Astrocyte (in vitro differentiated cells and primary cell): ENCODE results near the gene SMAD3. TPM values are rescaled to one million over a fixed set of nuclear protein-coding genes. Genes with fewer than 3 reads are reported as not detected.
A peak's percentile ranks its signal among the peaks of the same experiment; 100 is the strongest.

ENCODE experiments used
- DNase-seq: peaks from one replicate; pipeline ENCODE4 v3.0.0-alpha.2; 2010; ENCODE audit warnings: low read depth
- FAIRE-seq: peaks from 2 replicates; lab custom pipeline; 2011; peaks lifted over from hg19 to GRCh38; lab: Jason Lieb, UNC
- H2AFZ ChIP-seq: 2 replicates; pipeline ENCODE4 v1.6.0; 2012; ENCODE audit warnings: low read depth, low read length, inconsistent platforms
- H3K27ac ChIP-seq: 2 replicates; pipeline ENCODE4 v1.5.1; 2011; ENCODE audit warnings: low read depth, low read length, inconsistent platforms
- H3K27me3 ChIP-seq: 2 replicates; pipeline ENCODE4 v1.6.0; 2011; ENCODE audit warnings: low read length, inconsistent platforms; ENCODE audit not compliant: insufficient read depth
- H3K36me3 ChIP-seq: 2 replicates; pipeline ENCODE4 v1.5.1; 2011; ENCODE audit warnings: low read length, inconsistent platforms; ENCODE audit not compliant: insufficient read depth
- H3K4me1 ChIP-seq: 2 replicates; pipeline ENCODE4 v1.5.1; 2011; ENCODE audit warnings: low read length, inconsistent platforms; ENCODE audit not compliant: insufficient read depth
- H3K4me2 ChIP-seq: 2 replicates; pipeline ENCODE4 v1.6.0; 2012; ENCODE audit warnings: low read length, inconsistent platforms
- H3K4me3 ChIP-seq: 2 replicates; pipeline ENCODE4 v1.5.1; 2011; ENCODE audit warnings: low read depth, mild to moderate bottlenecking, low read length, inconsistent platforms; ENCODE audit not compliant: insufficient read depth
- H3K79me2 ChIP-seq: 2 replicates; pipeline ENCODE4 v1.6.0; 2012; ENCODE audit warnings: mild to moderate bottlenecking, low read length, inconsistent platforms; ENCODE audit not compliant: insufficient read depth
- H3K9ac ChIP-seq: 2 replicates; pipeline ENCODE4 v1.6.0; 2012; ENCODE audit warnings: mild to moderate bottlenecking, low read length, inconsistent platforms
- H3K9me3 ChIP-seq: 2 replicates; pipeline ENCODE4 v1.5.1; 2012; ENCODE audit warnings: low read depth, mild to moderate bottlenecking, low read length, inconsistent platforms; ENCODE audit not compliant: insufficient read depth
- H4K20me1 ChIP-seq: 2 replicates; pipeline ENCODE4 v1.6.0; 2012; ENCODE audit warnings: low read length, inconsistent platforms; ENCODE audit not compliant: insufficient read depth
- H3K27ac Mint-ChIP-seq: one replicate; pipeline ENCODE4 v1.8.0; 2021; ENCODE audit warnings: mild to moderate bottlenecking, mixed read lengths; ENCODE audit not compliant: unreplicated experiment
- H3K27me3 Mint-ChIP-seq: one replicate; pipeline ENCODE4 v1.8.0; 2021; ENCODE audit warnings: low read depth, mixed read lengths; ENCODE audit not compliant: unreplicated experiment
- H3K36me3 Mint-ChIP-seq: one replicate; pipeline ENCODE4 v1.8.0; 2021; ENCODE audit warnings: low read depth, mixed read lengths; ENCODE audit not compliant: unreplicated experiment
- H3K4me1 Mint-ChIP-seq: one replicate; pipeline ENCODE4 v1.8.0; 2021; ENCODE audit warnings: low read depth, mixed read lengths; ENCODE audit not compliant: unreplicated experiment
- H3K4me3 Mint-ChIP-seq: one replicate; pipeline ENCODE4 v1.8.0; 2021; ENCODE audit warnings: mild to moderate bottlenecking, moderate library complexity, mixed read lengths; ENCODE audit not compliant: unreplicated experiment
- H3K9me3 Mint-ChIP-seq: one replicate; pipeline ENCODE4 v1.8.0; 2021; ENCODE audit warnings: mild to moderate bottlenecking, mixed read lengths; ENCODE audit not compliant: unreplicated experiment
- CTCF ChIP-seq: IDR thresholded peaks from 2 replicates; pipeline ENCODE4 v1.5.1; 2011; ENCODE audit warnings: low read depth, mild to moderate bottlenecking, inconsistent platforms, low read length, moderate library complexity; ENCODE audit not compliant: insufficient read depth
- EZH2 ChIP-seq: IDR thresholded peaks from 2 replicates; pipeline ENCODE4 v1.6.1; 2012; ENCODE audit warnings: mild to moderate bottlenecking, low read length, inconsistent platforms; ENCODE audit not compliant: insufficient read depth
- total RNA-seq: library from RNA; stranded (reverse); gene quantifications from 2 replicates; pipeline ENCODE4 v1.2.1, GENCODE V29; 2021

The SMAD3 gene
- total RNA-seq, 1 donor from 2014 or later: 78.0 TPM

- FAIRE-seq (no peak), DNase-seq (no peak)
- Histone ChIP-seq H3K27me3 (no peaks in the 10 kb centered on the region), H3K79me2 (no peaks in the 10 kb centered on the region), H3K36me3 (peaks cover 37% of the 10 kb centered on the region), H3K4me1 (peaks cover 17% of the 10 kb centered on the region), H3K9ac (no peak overlapping the region), H3K4me3 (no peak overlapping the region), H3K4me2 (no peak overlapping the region), H3K27ac (no peak overlapping the region), H3K9me3 (no peaks in the 10 kb centered on the region), H4K20me1 (no peaks in the 10 kb centered on the region), H2AFZ (no peak overlapping the region)
- no peaks in the 10 kb centered on the region for H3K27me3 Mint-ChIP-seq
- no peak overlapping the region for H3K4me3 Mint-ChIP-seq
- TF ChIP-seq EZH2 (no peak), CTCF (no peak)
- H3K4me1 Mint-ChIP-seq: peaks cover 18% of the 10 kb centered on the region
- H3K27ac Mint-ChIP-seq: peak overlapping the region; percentile 30
- no peaks in the 10 kb centered on the region for H3K9me3 Mint-ChIP-seq
- peaks cover 25% of the 10 kb centered on the region for H3K36me3 Mint-ChIP-seq
Observed at GRCh38 chr15:67193223-67193990, 128.0 kb downstream of the SMAD3 start.

- Mint-ChIP-seq H3K4me1 (peaks cover 22% of the 10 kb centered on the region), H3K9me3 (no peaks in the 10 kb centered on the region), H3K27ac (no peak overlapping the region), H3K36me3 (peaks cover 25% of the 10 kb centered on the region), H3K27me3 (no peaks in the 10 kb centered on the region), H3K4me3 (no peak overlapping the region)
- Histone ChIP-seq H3K4me2 (no peak overlapping the region), H3K4me3 (no peak overlapping the region), H3K4me1 (peaks cover 14% of the 10 kb centered on the region), H3K9ac (no peak overlapping the region), H2AFZ (no peak overlapping the region), H4K20me1 (no peaks in the 10 kb centered on the region), H3K27ac (no peak overlapping the region), H3K79me2 (no peaks in the 10 kb centered on the region), H3K36me3 (peaks cover 28% of the 10 kb centered on the region), H3K9me3 (no peaks in the 10 kb centered on the region), H3K27me3 (no peaks in the 10 kb centered on the region)
- TF ChIP-seq EZH2: no peak
- no peak for TF ChIP-seq CTCF
- FAIRE-seq (no peak), DNase-seq (no peak)
Observed at GRCh38 chr15:67194171-67195114, 129.0 kb downstream of the SMAD3 start.
